Mesodermal cell (in vitro differentiated cells): Measurements from ENCODE around the gene SYT6.

Experiments used
- H3K27ac ChIP-seq: 2 replicates; pipeline ENCODE4 v1.7.0; 2013; ENCODE audit warnings: mild to moderate bottlenecking, low read depth, low read length, moderate library complexity; ENCODE audit not compliant: severe bottlenecking
- H3K36me3 ChIP-seq: 2 replicates; pipeline ENCODE4 v1.7.1; 2013; ENCODE audit warnings: mild to moderate bottlenecking, low read length, moderate library complexity; ENCODE audit not compliant: control insufficient read depth, insufficient read depth
- H3K4me1 ChIP-seq: one replicate; pipeline ENCODE4 v1.7.1; 2013; ENCODE audit warnings: mild to moderate bottlenecking, low read length; ENCODE audit not compliant: insufficient read depth, control insufficient read depth, poor library complexity, severe bottlenecking
- H3K4me3 ChIP-seq: 2 replicates; pipeline ENCODE4 v1.7.0; 2013; ENCODE audit warnings: low read length, control low read depth, mild to moderate bottlenecking; ENCODE audit not compliant: insufficient read depth, poor library complexity, severe bottlenecking; ENCODE audit errors: extremely low read depth
- H3K9me3 ChIP-seq: 2 replicates; pipeline ENCODE4 v1.7.1; 2013; ENCODE audit warnings: mild to moderate bottlenecking, low read length, moderate library complexity; ENCODE audit not compliant: control insufficient read depth
- WGBS, 2 experiments: methylation state at CpG; one replicate each; pipeline ENCODE4 v1.1.5; 2013; ENCODE audit warnings: missing lambda C conversion rate in 2 of 2; ENCODE audit not compliant: insufficient coverage in 2 of 2; 5-methylcytosine and 5-hydroxymethylcytosine counted together

Gene SYT6

DNA sequence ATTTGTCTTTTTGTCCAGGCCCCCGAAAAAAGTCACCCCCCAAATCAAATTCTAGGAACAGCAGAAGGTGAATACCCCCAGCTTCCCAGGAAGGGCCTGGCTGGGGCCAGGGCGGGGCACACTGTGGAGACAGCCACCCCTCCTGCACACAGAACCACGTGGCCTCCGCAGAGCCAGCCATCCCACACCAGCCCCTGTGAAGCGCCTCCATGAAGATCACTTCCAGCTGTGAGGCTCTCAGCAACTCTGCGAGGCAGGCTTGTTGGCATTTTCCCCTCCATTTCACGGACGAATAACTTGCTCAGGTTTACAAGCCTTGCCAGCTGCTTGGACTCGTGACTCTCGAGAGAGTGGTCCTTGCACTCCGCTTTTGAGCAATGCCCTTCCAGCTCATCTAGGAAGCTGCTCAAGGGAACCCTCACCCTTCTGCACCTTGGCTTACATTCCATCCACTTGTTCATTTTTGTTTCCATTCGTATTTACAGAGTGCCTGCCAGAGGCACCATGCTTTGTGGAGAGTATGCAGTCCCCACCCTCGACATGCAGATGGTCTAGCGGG, 48.2 kb downstream of the SYT6 start:
- WGBS, 2 experiments, result 69 to 74% methylated on average over 13 to 14 of the region's 14 CpGs
- H3K9me3 ChIP-seq, result no peaks in the 10 kb centered on the region

DNA sequence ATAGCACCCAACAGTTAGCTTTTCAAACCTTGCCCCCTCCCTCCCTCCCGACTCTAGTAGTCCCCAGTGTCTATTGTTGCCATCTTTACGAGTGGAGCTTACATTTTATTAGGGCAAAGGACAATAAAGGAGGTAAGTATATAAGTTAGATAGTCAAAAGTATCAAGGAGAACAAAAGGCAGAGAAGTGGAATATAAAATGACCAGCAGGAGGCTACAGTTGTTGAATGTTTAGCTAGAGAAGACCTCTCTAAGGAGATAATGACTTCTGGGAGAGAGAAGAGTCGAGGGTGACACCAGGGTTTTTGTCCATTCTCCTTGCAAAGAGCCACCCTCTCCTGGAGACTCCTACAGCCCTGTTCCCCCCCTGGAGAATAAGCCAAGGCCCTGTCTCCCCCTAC, 48.7 kb downstream of the SYT6 start:
- Histone ChIP-seq H3K4me1 (peaks cover 9% of the 10 kb centered on the region), H3K36me3 (no peaks in the 10 kb centered on the region), H3K9me3 (no peaks in the 10 kb centered on the region), H3K4me3 (no peak overlapping the region), H3K27ac (no peak overlapping the region)
- 86 to 100% methylated on average over 1 of the region's 3 CpGs for WGBS, 2 experiments

More for the DNA sequence above, 48.2 kb downstream of the SYT6 start:
- Histone ChIP-seq H3K27ac (no peak overlapping the region), H3K4me1 (peaks cover 12% of the 10 kb centered on the region), H3K4me3 (no peak overlapping the region), H3K36me3 (no peaks in the 10 kb centered on the region)

DNA sequence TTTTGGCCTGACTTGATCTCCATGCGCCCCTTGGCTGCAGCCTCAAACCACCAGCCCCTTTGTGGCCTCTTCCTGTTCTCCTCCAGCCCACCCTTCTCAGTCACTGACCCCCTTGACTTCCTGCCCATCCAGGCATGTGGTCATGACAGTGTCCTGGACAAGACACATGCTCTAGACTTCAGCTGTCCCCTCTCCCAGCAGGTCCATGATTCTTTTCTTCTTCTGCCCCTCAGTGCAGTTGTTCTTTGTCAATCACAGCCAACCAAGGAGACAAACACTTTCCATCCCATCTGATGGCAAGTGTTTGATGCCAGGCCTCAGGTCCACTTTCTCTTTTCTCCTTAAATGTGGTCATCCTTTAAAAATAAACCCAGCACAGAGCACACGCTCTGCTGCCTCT, 49.7 kb downstream of the SYT6 start:
- no peaks in the 10 kb centered on the region for H3K36me3 ChIP-seq
- no peak overlapping the region for H3K27ac ChIP-seq
- H3K4me1 ChIP-seq, result peaks cover 6% of the 10 kb centered on the region
- WGBS, 2 experiments, result 94 to 100% methylated on average over 1 to 2 of the region's 2 CpGs
- H3K9me3 ChIP-seq, result no peaks in the 10 kb centered on the region
- no peak overlapping the region for H3K4me3 ChIP-seq

DNA sequence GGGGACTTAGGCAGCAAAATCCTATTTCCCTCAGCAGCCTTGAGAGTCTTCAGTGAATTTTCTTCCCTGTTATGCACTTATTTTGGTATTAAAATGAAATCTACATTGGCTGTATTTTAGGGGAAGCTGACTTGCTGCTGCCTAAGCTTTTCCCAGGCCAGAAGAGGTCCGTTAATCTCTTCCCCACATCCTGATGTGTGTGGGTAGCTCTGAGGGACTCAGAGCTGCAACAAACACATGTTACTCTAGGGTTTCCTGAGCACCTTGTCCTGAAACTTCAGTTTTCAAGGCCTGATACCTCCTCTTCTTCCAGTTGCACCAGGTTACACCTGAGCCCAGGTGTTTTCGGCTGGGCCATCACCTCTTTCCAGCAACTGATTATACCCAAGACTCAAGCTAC, 51.5 kb downstream of the SYT6 start:
- H3K4me1 ChIP-seq, result peaks cover 3% of the 10 kb centered on the region
- no peak overlapping the region for H3K4me3 ChIP-seq
- WGBS, 2 experiments, result 100% methylated on average over 1 of the region's 2 CpGs; no CpG with 5 or more reads in 1 of the 2 experiments
- no peaks in the 10 kb centered on the region for H3K36me3 ChIP-seq
- no peaks in the 10 kb centered on the region for H3K9me3 ChIP-seq
- H3K27ac ChIP-seq, result no peak overlapping the region

DNA sequence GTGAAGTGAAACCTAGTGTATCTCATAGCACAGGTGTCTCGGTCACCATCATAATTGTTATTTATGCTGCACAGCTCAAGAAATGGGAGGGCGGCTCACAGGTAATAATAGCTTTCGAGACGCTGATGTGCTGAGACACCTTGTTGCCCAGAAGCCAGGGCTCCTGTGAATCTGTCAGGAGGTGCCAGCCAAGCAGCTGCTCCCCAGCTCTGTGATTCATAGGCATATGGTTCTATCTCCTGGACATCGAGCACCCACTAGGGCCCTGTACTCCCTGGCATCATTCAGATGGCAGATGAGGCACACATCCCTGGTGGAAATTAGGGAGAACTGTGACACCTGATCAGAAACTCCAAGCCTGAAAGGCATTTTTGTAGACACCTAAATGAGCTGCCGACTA, 53.5 kb downstream of the SYT6 start:
- 95 to 98% methylated on average over 6 of the region's 6 CpGs for WGBS, 2 experiments
- H3K9me3 ChIP-seq, result no peaks in the 10 kb centered on the region
- no peak overlapping the region for H3K27ac ChIP-seq
- H3K4me1 ChIP-seq, result no peaks in the 10 kb centered on the region
- H3K4me3 ChIP-seq, result no peak overlapping the region
- no peaks in the 10 kb centered on the region for H3K36me3 ChIP-seq

DNA sequence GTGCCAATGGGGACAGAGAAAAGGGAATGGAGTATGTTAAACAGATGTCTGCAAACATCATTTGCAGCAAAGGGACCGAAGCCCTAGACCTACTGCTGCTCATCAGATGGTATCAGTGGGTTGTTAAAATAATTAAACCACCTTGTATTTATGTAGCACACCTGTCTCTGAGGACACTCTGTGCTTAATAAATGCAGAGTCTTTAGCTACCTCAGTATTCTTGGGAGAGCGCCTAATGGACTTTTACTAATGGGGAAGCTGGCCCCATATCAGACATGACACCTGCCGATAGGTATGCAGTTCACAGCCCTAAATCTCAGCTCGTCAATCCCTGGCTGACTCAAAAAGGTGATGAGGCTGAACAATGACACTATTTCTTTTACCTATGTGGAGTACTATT, 54.4 kb downstream of the SYT6 start:
- no peaks in the 10 kb centered on the region for H3K9me3 ChIP-seq
- no peaks in the 10 kb centered on the region for H3K36me3 ChIP-seq
- no peak overlapping the region for H3K27ac ChIP-seq
- no peak overlapping the region for H3K4me3 ChIP-seq
- WGBS, 2 experiments, result 85 to 89% methylated on average over 3 to 4 of the region's 4 CpGs
- no peaks in the 10 kb centered on the region for H3K4me1 ChIP-seq

DNA sequence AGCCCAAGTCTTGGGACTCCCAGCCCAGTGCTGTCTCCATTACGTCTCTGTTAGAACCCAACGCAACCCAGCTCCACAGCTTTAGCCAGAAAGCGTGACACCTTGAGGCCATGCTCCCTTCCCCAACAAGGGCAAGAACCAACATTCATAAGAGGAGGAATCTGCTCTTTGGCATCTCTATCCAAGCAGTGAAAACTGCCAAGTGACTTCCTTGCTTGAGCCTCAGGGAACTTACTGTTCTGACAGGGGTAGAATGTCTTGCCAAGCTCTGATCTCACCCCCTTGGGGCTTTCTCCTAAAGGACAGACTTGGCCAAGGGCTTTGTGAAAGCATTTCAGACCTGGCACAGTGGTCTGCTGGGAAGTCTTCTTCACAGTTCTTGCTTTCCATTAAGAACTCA, 56.6 kb downstream of the SYT6 start:
- WGBS, 2 experiments, result 93 to 96% methylated on average over 3 of the region's 3 CpGs
- no peaks in the 10 kb centered on the region for H3K36me3 ChIP-seq
- H3K9me3 ChIP-seq, result no peaks in the 10 kb centered on the region
- no peaks in the 10 kb centered on the region for H3K4me1 ChIP-seq
- H3K4me3 ChIP-seq, result no peak overlapping the region
- no peak overlapping the region for H3K27ac ChIP-seq

DNA sequence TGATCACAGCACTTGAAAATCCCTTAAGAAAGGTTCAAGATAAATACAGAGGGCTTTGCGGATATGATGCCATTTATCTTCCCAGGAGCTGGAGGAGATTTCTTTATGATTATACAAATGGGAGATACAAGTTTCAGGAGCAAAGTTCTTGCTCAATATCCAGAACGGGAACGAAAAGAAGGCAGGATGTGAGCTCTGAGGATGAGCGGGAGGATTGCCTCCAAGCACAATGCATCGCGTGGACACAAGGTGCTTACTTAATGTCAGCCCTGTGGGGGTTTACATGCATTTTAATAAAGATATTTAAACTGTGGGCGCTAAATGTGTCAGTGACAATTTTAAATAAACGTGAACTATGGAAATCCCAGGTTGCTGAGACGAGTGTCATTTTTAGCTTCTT, 59.0 kb downstream of the SYT6 start:
- WGBS, 2 experiments, result 88 to 90% methylated on average over 7 of the region's 9 CpGs
- Histone ChIP-seq H3K27ac (no peak overlapping the region), H3K4me1 (no peaks in the 10 kb centered on the region), H3K4me3 (no peak overlapping the region), H3K36me3 (no peaks in the 10 kb centered on the region), H3K9me3 (no peaks in the 10 kb centered on the region)

DNA sequence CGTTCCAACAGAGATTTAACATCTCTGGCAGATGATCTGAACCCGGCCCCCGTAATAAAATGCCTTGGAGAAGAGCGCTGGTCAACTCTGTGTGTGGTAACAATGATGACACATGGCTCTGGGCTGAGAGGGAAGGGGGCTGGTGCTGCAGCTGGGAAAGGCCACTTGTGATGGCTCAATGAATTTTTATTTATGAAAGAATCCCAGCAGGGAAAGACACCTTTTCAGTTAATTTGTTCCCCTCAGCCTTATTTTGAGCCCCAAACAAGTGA, 59.4 kb downstream of the SYT6 start:
- Histone ChIP-seq H3K9me3 (no peaks in the 10 kb centered on the region), H3K4me3 (no peak overlapping the region), H3K36me3 (no peaks in the 10 kb centered on the region), H3K4me1 (no peaks in the 10 kb centered on the region), H3K27ac (no peak overlapping the region)
- 78 to 83% methylated on average over 4 of the region's 4 CpGs for WGBS, 2 experiments

DNA sequence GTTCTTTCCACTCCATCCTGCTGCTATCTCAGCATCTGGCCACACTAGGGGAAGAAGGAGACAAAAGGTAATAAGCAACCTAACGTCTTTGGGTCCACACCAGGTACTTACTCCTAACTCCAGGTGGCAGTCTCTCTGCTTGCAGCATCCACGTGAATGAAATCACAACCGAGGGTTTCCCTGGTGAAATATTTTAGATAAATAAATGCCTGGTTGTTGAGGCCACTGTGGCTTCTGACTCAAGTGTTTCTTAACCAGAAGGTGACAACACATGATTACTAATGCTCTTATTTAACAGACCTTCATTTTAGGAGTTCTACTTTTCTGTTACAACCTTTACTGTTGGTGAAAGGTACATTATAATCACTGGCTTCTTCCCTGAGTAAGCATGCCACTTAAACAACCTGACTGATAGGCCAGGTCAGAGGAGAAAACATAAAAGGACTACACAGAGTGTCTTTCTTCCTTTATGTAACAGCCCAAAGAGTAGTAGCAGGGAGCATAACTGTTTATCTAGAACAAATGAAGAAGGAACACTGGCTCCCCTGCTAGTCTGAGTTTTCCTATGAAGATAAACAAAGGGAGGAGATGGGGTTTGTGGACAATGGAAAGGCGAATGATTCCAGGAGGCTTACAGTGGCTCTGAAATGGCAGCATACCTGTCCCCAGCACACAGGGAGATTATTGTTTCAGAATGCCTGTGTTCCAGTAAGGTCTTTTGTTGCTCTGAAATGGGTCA, 59.9 kb downstream of the SYT6 start:
- WGBS, 2 experiments, result 78 to 100% methylated on average over 1 to 3 of the region's 4 CpGs
- no peak overlapping the region for H3K4me3 ChIP-seq
- no peaks in the 10 kb centered on the region for H3K36me3 ChIP-seq
- no peaks in the 10 kb centered on the region for H3K9me3 ChIP-seq
- H3K27ac ChIP-seq, result no peak overlapping the region
- no peaks in the 10 kb centered on the region for H3K4me1 ChIP-seq

DNA sequence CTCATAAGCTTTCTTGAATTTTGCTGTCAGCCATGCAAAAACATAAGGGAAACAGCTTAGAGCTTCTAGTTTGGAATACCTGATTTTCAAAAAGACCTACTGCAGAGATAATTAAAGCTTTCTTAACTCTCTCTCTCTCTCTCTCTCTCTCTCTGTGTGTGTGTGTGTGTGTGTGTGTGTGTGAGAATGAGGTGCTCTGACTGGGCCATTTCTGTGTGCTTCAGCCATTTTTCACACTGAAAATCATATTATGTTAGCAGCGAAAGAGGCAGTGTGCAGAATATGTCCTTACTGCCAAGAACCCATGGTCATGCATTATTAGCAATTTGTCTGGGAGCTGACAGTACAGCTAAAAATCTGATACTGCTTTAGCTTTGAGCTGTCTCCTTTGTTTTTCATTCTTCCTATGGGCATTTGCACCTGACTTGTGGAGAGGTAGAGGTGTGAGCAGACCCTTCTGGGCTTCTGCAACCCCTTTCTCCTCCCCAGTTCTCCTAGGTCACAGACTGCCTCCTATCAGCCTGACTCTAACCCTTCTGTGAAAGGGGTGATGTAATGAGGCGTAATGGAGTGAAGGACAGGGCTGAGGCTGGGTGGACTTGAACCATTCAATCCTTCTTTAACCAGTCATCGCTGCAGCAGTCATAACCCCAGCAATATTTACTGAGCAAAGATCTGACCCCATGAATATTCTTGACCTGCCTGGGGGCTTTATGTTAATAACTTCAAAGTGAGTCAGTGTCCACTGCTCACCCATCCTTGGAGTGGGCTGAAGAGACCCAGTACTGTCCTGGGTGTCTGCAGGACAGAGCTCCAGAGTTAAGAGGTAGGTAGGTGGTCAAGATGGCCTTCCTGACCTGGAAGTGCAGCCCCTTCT, 61.2 kb downstream of the SYT6 start:
- no peaks in the 10 kb centered on the region for H3K9me3 ChIP-seq
- WGBS, 2 experiments, result 80 to 92% methylated on average over 1 to 2 of the region's 3 CpGs
- no peaks in the 10 kb centered on the region for H3K36me3 ChIP-seq
- H3K4me1 ChIP-seq, result no peaks in the 10 kb centered on the region
- H3K27ac ChIP-seq, result no peak overlapping the region
- no peak overlapping the region for H3K4me3 ChIP-seq
